HT-29 (cell line): ENCODE data around the gene RASSF4. TPM values are rescaled to one million over a fixed set of nuclear protein-coding genes. Genes with fewer than 3 reads are reported as not detected.

Source experiments
- DNase-seq: peaks from one replicate; pipeline ENCODE4 v3.0.0-alpha.2; 2015; ENCODE audit warnings: low spot score
- total RNA-seq: library from RNA; depleted of rRNA; stranded (reverse); fragments of >200 nt; shearing (Covaris generic); gene quantifications from 2 replicates; pipeline ENCODE4 v1.2.3, GENCODE V29; 2014

Gene RASSF4
- total RNA-seq, 1 experiment from 2014 or later, result 1.2 TPM

DNA sequence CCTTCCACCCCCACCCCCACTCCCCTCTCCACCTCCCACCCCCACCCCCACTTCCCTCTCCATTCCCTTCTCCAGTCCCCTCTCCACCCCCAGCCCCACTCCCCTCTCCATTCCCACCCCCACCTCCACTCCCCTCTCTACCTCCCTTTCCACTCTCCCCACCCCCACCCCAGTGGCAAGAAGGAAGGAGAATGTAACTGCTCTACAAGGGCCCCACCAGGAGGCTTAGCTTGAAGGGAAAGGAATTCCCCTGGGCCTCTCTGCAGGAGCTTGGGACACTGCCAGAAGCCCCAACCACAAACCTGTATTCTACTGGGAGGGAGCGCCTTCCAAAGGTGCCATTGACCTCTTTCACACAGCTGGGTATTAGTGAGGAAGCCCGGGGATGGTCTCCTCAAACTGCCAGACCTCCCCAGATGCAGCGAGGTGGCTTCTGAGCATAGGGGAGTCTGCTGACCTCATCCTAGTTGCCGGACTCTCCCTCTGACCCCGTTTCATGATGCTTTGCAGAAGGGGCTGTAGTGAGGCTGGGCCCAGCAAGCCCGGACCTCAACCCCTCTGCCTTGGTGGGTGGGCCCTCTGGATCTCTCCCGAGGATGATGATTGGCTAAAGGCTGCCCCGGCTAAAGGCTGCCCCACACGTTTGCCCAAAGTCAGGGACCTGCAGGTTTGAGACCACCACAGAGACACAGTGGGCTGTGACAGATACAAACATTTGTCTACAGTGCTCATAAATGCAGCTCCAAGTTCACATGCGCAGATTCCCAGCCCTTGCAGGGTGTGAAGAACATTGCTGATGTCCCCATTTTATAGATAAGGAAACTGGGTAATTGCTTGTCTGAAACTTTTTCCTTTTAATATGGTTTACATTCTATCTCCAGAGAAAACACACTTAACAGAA is 16.1 kb downstream of the RASSF4 start:
- peak; percentile 59 for DNase-seq

DNA sequence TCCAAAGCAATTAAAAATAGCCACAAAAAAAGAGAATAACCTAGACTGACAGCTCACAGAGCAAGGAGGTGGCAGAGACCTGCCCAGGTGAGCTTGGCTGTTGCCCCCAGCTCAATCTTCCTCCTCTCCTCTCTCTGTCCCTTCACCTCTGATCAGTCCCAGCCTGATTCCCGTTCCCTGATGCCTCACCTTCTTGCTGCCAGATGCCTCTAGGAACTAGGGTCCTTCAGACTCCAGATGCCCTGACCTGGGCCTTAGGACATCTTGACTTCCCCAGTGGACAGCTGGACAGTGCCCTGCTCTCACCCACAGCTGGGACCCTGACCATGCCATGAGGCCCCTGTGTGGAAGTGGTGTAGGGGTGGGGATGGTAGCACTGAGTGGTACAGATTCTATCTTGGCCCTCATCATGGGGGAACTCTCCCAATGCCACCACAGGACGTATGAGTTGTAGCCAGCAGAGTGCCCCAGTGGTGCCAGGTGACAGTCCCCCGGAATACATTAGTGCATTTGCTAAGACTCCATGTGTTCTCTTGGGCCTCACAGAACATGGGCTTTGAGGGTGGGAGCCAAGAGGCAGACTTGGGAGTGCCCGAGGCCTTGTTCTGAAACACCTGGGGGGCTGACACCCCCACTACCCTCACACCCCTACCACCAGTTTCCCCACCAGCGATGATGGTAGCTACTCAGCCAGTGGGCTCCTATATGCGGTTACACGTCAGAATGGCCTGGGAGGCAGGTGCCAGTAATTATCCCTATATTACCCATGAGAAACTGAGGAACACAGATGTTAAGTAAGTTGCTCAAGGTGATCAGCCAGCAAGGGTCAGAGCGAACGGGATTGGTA is 17.0 kb downstream of the RASSF4 start:
- DNase-seq, result no peak

DNA sequence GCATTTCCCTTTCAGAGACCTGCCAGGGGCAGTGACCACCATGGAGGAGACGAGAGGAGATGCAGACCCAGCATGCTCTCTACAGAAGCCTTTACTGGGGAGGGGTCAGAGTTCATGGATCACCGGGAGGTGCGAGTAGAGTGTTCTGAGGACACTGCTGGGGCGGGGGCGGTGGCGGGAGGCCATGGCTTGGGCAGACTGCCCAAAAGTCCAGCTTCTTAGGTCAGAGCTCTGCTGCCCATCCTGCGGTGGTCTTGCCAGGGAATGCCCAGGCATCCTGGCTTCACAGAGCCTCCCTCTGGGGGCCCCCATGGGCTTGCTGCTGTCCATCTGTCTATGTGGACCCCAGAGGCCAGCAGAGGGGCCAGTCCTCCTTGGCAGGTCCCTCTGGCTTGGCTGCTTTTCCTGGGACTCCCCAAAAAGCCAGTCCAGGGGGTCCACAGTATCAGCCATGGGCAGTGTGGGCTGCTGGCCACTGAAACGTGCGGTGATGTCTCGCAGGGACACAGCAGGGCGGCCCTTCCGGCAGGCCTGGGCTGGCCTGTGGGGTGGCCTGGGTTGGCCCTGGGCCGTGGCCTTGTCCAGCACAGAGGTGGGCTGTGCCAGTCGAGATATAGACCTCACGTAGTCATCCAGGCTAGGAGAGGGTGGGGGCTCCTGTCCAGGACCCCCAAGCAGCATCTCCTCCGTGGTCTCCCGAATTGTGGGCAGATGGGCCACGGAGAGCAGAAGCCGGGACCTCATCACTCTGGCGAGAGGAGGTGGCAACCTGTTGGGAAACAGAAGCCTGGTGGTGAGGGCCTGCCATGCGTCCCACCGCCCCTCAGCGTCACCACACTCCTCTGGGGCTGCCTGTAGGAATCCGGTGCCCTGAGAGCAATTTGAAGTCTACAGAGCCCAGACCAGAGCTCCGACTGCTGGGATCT is 17.9 kb downstream of the RASSF4 start:
- no peak for DNase-seq

DNA sequence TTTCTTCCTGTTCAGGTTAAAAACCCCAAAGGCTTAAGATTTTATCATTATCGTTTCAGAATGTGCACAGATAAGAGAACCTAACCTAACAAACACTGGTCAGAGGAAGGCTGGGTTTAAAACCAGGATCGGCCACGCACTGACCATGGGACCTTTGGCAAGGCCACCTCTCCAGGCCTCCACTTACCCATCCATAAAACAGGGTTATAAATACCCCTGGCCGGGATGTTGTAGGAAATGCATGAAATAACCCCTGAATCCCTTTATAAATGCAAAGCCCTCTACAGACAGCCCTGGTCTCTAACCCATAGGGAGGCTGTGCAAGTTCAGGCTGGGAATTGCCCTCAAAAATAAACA is 18.6 kb downstream of the RASSF4 start:
- no peak for DNase-seq

DNA sequence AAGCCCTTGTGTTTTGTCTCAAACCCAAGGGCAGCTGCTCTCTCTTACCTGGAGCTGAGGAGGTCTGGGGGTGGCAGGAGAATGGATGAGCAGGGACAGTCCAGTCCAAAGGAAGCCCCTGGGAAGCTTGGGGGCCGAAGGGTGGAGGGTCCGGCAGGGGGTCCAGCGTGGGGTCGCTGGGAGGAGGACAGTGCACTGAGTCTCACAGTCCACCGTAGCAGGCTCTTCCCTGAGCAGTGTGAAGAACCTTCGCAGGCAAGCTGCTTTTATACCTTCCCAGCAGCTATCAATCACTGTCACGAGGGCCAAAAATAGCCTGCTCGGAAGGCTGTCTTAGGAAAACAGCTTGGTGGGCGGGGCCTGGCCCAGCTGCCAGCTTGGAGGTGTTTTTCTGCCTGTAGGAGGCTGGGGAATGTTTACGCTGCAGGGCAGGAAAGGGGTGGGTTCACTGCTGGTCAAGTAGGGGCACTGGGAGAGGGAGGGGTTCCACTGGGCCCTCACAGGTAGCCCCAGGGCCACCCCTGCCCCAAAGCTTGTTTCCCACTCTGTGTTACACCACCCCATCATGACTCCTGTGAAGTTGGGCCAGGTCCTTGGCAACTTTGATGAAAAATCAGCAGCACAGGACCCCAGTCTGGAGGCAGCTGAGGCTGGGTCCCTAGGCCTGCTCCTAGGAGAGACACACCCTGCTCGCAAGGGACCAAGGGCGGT is 19.1 kb downstream of the RASSF4 start, which contains the start of gene DEPP1:
Gene DEPP1 (minus strand): TSS at position 240 of the 711 bp plus-strand sequence. CDS start 779 bp downstream, outside the sequence.
- DNase-seq, result peak; percentile 98

DNA sequence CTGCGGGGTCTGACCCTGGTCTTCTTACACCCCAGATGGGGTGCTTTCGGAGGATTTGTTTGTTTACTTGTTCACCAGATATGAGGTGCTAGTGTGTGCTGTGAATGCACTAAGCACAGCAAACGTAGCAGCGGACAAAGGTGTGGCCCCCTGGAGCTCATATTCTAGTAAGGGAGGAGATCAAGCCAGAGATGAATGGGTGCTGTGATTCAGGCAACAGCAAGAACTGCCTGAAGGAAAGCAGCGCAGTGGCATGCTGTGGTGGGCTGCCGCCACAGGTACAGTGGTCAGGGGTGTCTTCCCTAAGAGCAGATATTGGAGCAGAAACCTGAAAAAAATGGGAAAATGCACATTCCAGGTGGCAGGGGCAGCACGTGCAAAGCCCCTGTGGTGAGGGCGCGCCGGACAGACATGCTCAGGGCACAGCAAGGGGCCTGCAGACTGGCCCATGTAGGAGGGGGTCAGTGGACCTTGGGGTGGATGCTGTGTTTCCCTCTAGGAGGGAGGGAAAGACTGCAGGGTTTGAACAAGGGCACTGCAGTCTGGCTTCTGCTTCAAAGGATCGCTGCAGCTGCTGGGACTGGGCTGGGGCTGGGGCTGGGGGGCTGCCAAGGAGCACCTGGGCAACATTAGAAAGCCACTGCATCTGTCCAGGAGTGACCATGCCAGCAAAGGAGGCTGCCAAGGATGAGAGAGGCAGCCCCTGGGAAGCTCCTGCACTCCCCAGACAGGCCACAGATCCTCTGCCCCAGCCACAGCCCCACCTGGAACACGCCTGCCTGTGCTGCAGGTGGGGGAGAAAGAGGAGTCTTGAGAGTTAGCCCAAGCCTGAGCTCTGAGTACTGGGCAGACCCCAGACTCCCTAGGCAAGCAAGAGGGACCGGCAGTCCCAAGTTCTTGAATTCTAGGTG is 19.9 kb downstream of the RASSF4 start:
- peak; percentile 49 for DNase-seq

DNA sequence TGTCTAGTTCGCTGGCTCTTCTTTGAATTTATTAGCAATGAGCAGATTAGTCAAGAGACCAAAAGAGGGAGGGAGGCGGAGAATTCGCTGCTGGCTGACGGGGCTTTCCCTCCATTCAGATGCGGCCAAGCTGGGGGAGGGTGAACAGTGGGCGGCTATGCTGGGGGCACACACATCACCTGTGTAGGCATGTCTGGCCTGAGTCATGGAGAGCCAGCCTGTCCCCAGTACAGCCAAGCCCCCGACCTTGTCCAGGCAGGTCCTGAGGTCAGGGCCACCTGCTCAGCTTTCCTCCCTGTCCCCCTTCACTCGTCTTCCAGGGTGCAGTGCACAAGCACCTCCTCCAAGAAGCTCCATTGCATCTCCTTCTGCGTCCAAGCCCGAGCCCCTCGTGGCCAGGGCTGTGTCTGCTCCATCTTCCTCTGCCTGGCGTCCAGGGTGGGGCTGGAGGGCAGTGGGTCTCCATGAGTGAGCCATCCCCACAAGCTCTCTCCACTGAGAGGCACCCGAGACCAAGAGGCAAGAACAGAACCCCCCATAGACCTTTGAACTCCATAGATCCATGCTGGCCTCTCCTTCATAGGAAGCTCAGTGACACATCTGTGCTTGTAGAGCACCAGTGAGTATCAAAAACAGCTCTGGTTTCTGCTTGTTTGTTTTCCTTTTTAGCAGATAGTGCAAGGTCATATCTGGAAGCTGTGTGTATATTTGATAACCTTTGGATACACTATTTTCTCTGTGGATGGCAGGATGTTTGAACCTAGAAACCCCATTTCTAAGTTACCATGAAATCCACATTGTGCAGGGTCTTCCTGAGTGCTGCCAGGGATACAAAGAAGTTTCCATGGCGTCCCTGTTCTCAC is 20.9 kb downstream of the RASSF4 start:
- DNase-seq, result no peak

DNA sequence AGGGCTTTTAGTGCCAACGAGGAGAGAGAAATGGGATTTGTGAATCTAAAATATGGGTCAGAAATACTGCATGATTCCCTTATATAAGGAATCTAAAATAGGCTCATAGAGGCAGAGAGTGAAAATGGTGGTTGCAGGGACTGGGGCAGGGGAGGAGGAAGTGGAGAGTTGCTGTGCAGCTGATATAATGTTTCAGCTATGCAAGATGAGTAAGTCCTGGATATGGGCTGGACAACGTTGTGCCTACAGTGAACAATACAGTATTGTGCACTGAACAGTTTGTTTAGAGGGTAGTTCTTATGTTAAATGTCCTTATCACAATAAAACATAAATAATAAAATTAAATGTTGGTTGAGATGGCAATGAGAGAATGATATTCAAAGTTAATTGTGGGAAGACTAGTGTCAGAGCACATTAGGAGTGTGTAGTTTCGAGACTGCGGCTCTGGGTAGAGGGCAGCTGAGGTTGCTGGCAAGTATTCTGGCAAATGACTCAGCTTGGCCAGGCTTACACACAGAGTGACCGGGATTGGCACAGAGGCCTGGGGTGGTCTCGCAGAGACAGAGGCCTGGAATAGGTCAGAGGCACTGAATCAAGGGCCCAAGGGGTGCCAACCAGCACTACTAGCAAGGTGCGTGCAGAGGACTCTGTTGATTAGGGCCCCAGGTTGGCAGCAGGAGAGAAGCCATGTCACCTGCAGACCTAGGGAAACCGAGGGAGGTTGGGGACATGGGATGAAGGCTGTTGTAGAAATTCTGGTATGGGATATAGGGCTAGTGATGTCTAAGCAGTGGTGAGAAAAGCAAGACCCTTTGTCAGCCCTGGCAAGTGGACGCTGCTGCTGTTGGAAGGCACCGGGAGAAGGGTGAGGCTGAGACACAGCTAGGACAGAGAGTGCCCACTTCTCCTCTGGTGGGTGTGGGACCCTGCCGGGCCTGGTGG is 21.8 kb downstream of the RASSF4 start:
- peak; percentile 75 for DNase-seq

DNA sequence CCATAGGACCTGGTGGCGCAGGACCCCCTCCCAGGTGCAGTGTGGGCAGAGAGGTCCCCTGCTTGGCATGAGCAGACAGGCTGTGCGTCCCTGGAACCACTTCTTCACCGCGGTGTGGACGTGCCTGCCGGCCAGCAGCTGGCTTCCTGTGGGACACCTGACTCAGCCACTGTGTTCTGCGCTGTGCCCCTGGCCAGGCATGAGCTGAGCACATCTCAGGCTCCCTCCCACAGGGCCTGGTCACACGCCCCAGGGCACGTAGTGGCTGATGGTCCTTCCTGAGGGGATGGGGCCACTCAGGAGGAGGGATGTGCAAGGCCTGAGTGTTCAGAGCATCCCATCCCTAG is 22.5 kb downstream of the RASSF4 start:
- no peak for DNase-seq

DNA sequence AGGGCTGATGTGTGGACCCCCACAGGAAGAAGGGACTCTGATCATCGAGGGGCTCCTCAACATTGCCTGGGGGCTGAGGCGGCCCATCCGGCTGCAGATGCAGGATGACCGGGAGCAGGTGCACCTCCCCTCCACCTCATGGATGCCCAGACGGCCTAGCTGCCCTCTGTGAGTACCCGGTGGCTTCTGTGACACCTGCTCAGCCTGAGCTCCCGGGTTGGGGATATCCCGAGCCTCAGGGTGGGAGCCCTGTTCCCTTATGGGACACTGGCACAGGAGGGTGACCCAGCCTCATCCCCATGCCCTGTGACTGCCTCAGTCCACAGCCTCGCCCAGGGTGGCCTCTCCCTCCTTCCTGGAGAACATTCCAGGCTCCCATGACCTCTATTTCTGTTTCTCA is 22.9 kb downstream of the RASSF4 start:
- DNase-seq, result no peak

DNA sequence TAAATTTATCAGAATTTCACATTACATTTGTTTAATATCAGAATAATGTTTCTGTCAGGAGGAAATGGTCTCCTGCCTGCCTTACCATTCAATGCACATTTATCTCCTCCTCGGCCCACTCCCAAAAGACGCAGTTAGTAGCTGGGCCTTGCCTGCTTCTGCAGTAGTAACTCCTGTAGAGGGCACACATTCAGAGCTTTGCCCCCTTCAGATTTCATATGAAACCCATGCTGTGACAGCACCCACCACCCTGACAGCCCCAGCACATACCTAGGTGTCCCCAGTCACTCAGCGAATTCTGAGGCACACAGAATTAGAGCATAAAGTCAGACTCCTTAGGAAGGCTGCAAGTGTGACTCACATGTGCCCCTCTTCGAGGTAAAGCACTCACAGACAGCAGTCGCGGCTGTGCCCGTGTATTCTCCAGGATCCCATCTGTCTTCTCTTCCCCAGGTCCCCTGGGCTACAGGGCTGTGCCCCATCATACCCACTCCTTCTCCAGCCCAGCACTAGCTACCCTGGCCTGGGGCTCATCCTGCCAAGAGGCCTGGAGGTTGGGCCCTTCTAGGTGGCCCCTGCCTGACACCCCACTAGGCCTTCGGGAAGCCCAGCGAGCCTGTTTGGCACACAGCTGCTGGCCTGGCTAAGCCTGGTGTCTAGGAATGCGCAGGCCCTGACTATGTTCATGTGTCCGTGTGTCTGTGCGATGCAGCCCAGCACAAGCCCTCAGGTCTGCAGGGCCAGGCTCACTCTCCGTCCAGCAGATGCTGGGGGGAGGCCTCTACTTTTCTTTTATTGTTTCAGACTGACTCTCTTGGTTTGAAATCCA is 23.7 kb downstream of the RASSF4 start:
- DNase-seq, result no peak

DNA sequence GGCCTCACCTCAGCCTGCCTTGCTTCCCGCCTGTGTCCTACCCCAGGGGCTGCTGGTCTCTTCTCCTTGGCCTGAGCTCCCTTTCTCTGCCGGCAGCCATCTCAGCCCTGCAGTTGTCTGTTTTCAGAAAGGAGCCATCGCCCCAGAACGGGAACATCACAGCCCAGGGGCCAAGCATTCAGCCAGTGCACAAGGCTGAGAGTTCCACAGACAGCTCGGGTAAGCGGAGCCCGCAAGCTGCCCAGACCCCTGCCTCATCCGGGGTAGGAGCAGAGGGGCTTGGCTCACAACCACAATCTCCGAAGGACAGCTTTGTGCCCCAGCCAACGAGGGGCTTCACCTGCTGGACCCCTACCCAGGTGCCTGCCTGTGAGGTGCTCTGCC is 24.3 kb downstream of the RASSF4 start:
- DNase-seq, result no peak

DNA sequence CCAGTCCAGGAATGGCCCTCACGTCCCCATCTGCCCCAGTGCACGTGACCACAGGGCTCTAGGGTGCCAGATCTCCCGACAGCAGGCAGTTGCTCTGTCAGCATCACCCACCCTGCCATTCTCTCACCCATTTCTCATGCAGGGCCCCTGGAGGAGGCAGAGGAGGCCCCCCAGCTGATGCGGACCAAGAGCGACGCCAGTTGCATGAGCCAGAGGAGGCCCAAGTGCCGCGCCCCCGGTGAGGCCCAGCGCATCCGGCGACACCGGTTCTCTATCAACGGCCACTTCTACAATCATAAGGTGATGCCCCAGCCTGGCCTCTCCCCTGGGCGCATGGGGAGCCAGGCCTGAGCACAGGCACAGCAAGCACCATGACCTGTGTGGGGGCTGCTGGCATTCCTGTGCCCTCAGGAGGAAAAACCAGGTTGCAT is 25.1 kb downstream of the RASSF4 start:
- no peak for DNase-seq

DNA sequence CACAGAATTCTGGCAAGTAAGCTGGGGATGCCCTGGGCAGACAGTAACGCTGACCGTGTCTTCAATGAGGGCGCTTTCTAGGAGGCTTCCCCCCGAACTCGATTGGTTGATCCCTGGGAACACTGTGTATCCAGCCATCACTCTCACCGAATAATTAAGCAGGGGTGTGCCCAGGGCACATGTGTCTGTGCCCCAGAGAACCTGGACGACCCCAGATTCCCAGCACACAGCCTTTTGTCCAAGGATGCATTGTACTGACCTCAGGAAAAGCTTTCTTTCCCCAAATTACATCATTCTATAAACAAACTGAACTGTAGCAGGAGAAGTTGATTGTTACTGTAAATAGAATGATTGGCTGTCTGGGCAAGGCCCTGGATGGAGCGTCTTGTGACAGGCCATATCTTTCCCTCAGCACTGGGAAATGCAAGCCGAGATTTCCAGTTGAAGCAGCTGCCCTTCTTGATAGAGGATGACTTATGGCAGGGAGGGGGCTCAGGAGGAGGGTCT is 25.6 kb downstream of the RASSF4 start:
- DNase-seq, result no peak

DNA sequence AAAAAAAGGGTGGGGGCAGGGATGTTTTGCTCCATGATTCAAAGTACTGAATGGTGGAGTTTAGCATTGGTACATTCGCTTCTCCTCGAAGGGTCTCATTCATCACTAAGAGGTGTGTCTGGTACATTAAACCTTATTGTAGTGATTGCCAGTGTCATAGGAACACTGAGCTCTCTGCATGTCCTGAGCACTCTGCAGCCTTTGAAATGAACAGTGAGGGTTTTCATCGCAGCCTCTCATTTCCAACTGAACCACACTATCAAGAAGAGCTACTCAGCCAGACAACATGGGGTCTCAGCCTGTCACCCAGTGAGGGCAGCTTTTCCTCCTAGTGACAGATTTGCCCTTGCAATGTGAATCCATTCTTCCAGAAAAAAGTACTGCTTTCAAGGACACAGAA is 26.6 kb downstream of the RASSF4 start:
- DNase-seq, result no peak

DNA sequence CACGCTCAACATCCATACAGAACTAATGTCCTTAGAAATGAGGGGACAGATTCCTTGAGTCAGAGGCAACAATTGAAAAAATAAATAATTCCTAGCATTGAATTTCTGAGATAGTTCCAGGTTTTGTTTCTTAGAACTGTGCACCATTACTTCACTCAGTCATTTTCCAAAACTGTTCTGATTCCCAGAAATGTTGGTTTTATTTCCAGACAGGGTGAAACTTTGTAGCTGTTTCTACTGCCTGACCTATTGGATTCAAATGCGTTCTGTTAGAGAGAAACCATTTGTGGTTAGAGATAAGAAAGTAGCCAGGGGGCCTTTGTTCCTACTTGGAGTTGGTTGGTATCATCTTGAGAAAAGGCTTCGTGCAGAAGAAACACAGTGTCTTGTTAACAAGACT is 27.1 kb downstream of the RASSF4 start:
- DNase-seq, result no peak
